Stimulated activated CD8-positive, alpha-beta memory T cell treated with anti-CD3 and anti-CD28 coated beads, Interleukin-4, amount 100 ng/mL, for 1 hour (primary cell): ENCODE data around the gene ALK.

ENCODE experiments used
- DNase-seq, 2 donors: peaks; one replicate each; pipeline ENCODE4 v3.0.0-alpha.2; 2020; ENCODE audit warnings: low read depth in 2 of 2, low spot score in 1 of 2

ALK gene

DNA sequence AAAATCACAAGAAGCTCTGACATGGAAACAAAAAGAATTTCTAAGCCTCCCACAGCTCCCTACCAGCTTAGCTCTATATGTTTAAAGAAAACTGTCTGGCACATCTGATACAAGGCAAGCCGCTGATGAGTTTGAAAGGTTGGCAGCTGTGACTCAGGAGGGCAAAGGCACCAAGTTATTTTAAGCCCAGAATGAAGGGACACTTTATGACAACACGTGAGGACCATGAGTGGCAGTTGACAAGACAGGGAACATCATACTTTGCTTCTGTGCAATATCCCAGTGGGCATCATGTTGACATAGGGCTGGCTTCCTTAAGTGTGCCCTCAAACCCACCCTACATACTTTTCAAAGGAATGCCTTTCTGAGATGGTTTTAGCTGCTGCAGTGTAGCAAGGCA, 533.3 kb downstream of the ALK start:
- DNase-seq, result no peak

GRCh38 chr2:29382486-29382885, 538.9 kb downstream of the ALK start:
- DNase-seq, result no peak

DNA sequence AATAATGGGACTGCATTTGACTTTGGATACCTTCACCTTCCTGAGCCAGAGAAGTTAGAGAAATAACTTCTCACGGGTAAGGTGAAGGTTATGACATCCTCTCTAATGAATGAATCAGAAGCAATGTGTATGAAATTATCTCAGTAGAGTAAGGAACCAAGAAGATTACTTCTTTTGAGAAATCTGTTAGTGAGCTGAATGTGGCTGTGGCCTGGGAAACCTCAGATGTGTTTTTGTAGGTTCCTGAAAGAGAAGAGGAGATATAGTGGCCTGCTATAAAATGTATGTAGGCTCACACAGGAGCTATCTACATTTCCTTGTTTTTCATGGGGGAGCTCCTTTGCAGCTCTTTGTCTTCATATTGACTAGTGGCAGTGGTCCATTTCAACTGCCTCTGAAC, 543.6 kb downstream of the ALK start:
- no peak for DNase-seq

DNA sequence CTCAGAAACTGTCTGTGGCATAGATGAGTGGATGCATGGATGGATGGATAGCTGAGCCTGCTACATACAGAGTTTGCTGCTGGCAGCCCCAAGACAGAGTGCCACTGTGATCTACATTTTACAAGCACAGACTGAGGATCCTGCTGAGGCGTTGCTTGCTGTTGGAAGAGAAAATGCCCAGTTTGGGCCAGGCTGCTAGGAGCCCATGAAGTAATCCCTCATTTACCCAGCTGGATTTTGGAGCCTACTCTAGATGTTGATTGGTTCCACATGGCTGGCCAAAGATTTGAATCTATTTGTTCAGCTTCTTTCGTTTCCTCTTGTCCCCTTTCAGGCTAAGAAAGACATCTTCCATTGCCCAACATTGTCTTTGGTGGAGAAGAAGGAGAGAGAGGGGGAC, 544.8 kb downstream of the ALK start:
- DNase-seq, result no peak

- DNase-seq, result no peak
Measured at GRCh38 chr2:29375843-29376242, 545.5 kb downstream of the ALK start.

DNA sequence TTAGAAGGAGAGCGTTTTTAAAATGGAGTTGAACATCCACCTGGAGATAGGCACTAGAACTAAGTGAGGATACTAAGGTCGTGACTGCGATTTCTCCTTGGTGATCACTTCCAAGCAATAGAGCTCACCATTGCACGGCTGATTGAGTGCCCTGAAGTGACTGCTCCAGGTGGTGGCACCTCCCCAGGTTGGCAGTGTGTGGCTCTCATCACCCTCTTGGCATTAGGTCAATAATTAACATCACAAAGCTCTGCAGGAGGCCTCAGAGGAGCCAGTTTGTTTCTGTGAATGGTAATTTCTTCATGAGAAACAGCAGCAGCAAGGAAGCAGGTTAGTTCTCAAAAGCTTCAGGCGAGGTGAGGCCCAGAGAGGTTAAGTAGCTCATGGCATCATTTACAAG, 546.6 kb downstream of the ALK start:
- no peak for DNase-seq

GRCh38 chr2:29373870-29374269, 547.5 kb downstream of the ALK start:
- no peak for DNase-seq

GRCh38 chr2:29372185-29372584, 549.2 kb downstream of the ALK start:
- DNase-seq, result no peak

DNA sequence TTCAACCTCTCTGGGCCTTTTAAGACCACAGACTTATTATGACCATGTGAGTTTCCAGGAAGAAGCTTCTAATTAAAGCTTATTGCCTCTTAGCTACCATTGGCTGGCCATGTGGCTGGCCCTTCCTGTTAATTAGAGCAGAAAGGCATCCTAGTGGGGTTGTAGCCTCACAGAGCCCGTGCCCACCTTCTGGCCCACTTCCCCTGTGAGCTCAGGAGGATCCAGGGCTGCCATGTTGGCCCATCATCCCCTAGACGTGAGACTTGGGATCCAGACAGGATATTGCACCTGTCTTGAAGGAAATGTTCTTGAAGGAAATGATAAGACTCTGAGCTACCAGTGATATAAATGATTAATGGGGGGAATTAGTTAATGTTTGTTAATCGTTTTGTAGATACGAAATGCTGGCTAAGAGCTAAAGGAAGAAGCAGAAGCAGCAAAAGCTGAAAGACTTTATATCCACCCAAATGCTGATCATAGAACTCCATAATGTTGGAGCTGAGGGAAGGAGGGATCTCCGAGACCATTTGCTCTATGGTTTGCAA, 550.7 kb downstream of the ALK start:
- DNase-seq, result no peak

- no peak for DNase-seq
Measured at GRCh38 chr2:29370173-29370572, 551.2 kb downstream of the ALK start.

- no peak for DNase-seq
Measured at GRCh38 chr2:29368659-29369040, 552.7 kb downstream of the ALK start.

- DNase-seq, result no peak
Measured at GRCh38 chr2:29367986-29368658, 553.3 kb downstream of the ALK start.

DNA sequence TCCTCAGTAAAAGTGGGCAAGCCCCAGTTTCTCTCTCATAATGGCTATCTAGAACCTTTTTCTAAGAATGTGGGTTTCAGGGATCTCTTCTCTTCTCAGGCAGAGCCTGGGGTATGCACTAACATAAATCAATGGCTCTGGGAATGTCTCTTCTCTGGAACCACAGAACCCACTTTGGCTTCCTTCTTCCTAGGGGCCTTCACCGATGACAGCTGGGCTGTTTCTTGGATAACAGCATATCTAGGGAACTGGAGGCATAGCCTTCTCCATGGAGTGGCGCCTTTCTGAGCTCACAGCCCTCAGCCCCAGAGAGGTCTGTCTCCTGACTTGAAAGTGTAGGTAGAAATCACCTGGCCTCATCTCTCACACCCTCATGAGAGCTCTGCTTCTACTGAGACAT, 558.3 kb downstream of the ALK start:
- DNase-seq, result no peak

DNA sequence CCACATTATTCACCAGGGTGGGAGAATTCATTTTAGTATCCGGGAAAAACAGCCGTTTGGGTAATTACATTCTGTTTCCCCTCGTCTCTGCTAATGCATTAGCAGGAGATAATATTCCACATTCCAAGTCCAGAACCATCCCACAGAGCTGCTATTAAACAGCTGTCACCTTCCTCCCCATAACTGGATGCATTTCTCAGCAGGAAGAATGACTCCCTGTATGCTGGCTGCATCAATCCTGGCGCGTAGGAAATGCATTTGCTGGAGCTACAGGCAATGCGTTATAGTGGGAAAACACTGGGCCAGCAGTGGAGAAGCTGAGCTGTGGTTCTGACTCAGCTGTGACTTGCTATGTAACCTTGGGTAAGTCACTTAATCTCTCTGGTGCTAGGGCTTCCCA, 560.2 kb downstream of the ALK start:
- DNase-seq, result no peak

- no peak for DNase-seq
Measured at GRCh38 chr2:29360016-29360784, 561.2 kb downstream of the ALK start.

DNA sequence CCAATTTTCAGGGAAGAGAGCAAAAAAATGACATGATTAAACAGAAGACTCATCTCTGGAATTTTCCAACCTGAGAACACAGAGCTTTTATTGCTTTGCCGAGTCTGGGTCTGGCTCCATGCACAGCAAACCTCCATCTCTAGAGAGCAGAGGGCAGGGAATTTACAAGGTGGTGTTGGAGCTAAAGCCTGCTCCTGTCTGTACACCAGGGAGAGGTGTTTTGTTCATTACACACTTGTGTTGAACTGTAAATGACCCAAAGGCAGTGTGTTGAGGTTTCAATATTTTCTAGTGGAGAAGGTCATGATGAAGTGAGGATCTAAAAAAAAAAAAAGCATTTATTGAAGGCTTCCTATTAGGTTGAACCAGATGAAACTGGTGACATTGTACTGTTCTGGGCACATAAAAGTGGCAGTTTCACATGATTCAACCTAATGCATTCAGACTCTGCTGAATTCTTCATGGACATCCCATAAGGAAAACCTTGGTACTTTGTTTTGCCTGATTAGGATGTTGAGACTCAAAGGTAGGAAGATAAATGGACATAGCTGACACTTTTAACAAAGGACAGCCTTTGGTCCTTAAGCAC, 567.9 kb downstream of the ALK start:
- no peak for DNase-seq

- no peak for DNase-seq
Measured at GRCh38 chr2:29351916-29352591, 569.3 kb downstream of the ALK start.

DNA sequence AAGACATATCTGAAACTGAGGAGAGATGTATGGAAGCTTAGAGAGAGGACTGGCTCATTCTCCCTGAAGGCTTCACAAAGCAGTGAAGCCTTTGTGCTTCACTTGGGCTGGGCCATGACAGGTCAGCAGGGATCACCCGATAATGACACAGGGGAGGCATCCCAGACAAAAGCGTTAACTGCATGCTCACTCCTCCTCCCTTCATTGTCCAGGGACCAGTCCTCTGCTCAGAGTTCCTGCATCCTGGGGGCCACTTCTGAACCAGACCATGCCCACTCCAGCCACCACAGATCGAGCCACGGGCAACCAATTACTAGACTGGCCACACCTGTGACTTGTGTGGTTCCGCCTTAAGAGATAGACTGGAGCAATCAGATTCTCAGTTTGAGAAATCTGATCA, 570.1 kb downstream of the ALK start:
- DNase-seq, result no peak

DNA sequence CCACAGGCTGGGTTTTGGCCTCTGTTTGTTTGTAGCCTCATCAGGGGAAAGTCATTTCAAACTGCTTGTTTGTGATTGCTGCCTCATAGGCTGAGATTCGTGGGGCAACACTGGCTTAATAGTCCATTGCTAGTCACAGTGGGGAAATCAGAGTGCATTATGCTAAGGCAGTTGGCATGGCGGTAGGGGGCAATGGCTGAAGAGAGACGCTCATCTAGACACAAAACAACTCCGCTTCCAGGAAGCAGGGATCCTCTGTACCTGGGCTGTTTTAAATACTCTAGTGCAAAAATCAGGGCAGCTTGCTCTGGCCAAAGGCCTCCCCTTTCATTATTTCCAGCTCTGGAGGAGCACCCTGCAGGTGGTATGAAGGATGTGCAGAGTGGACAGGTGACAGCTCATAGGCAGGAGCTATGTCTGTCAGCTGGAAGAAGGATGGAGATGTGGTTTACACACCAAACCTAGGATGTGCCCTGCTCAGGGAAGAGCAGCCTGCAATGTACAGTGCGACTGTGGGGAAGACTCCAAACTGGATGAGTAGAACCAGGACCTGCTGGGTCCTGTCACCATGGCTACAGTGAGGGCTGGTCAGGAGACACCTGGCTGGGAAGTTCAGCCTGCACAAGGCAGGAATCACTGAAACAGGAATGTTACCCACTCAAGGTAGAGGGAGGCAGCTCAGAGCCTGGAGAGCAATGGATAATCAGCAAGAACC, 571.9 kb downstream of the ALK start:
- DNase-seq, result no peak

DNA sequence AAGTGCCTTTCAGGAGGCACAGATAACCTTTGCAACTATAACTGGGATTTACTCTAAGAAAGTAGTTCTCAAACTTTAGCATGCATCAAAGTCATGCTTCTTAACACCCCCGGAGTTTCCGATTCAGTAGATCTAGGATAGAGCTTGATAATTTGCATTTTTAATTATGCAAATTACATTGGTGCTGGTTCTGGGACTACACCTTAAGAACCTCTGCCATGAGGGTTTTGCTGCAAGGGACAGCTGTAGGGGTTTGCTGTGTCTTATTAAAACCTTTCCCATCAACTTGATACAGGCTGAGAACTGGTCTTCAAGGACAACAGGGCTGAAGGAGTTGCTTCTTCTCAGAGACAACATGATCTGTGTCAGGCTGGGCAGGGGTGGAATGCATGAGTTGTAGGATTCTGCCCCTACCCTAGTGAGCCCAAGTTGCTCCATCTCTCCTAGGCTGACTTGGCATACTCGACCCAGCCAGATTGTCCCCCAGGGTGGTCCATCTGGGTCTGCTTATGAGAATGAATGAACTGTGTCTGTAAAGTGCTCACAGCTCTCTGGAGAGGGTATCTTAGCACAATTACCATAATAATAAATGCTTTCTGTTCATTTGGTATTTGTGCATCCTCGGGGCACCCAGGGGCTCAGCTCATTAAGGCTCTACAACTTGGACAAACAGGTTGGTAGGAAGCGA, 573.5 kb downstream of the ALK start:
- DNase-seq, result no peak

DNA sequence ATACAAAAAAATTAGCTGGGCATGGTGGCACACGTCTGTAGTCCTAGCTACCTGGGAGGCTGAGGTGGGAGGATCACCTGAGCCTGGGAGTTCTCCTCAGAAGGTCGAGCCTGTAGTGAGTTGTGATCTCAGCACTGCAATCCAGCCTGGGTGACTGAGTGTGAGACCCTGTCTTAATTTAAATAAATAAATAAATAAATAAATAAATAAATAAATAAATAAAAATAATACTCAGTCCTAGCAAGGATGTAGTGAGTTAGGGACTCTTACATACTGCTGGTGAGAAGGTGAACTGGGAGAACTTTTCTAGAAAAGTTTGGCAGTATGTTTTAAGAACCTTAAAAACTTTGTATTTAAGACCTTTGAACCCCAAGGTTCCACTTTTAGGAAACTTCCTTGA, 576.1 kb downstream of the ALK start:
- no peak for DNase-seq
